ENCODE measurements around the gene EPB42. TPM values are rescaled to one million over a fixed set of nuclear protein-coding genes. Genes with fewer than 3 reads are reported as not detected.

The EPB42 gene
- total and polyA plus RNA-seq, 2 experiments from 2014 or later, result 0.57 to 1.00 TPM

DNA sequence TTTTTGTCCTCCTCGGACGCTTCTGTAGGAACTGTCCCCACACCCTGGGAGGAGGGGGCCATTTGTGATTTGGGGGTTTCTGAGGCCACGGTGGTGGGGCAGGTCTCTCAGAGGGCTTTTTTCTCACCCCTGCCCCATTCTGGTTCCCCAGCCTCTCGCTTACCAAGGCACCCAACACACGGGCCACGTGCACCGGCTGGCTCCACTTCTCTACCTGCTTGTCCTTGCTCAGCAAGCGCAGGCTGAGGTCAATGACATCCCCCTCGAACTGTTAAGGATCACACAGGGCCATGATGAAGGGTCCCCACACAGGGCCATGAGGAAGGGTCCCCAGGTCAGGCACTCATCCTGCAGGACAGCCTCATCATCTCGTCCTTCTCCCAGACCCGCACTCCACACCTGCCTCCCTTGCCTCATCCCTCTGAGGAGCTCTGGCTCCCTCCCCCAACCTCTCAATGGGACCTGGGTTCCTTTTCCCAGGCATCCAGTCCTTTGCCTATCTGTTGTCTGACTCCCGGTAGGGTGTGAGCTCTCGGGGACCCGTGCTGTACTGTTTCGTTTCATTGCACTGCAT lies 10.6 kb downstream of the EPB42 start:
- Histone ChIP-seq H3K9me3 (ENCODE audit: low read depth) (no peaks in the 10 kb centered on the region), H3K27me3 (no peaks in the 10 kb centered on the region), H3K4me1 (ENCODE audit: insufficient read depth) (no peaks in the 10 kb centered on the region), H4K20me1 (ENCODE audit: insufficient read depth, poor library complexity, severe bottlenecking) (no peaks in the 10 kb centered on the region), H3K36me3 (replicated peaks; ENCODE audit: insufficient read depth, low read depth) (no peaks in the 10 kb centered on the region), H3K27ac (no peak overlapping the region), H3K9me2 (replicated peaks; ENCODE audit: insufficient read depth) (no peaks in the 10 kb centered on the region), H3K79me2 (no peaks in the 10 kb centered on the region), H3K4me2 (no peak overlapping the region), H3K4me3 (no peak overlapping the region), H2AFZ (no peak overlapping the region)
- no peak for DNase-seq (ENCODE audit: low spot score)
- WGBS (ENCODE audit: low lambda C conversion rate, missing lambda C conversion rate), result 89% methylated on average over 15 of the region's 15 CpGs
- no peak for TF ChIP-seq EZH2phosphoT487 (IDR thresholded peaks at IDR 0.05; ENCODE audit: low read depth, severe bottlenecking, unreplicated experiment)
- TF ChIP-seq, protein P1, sequence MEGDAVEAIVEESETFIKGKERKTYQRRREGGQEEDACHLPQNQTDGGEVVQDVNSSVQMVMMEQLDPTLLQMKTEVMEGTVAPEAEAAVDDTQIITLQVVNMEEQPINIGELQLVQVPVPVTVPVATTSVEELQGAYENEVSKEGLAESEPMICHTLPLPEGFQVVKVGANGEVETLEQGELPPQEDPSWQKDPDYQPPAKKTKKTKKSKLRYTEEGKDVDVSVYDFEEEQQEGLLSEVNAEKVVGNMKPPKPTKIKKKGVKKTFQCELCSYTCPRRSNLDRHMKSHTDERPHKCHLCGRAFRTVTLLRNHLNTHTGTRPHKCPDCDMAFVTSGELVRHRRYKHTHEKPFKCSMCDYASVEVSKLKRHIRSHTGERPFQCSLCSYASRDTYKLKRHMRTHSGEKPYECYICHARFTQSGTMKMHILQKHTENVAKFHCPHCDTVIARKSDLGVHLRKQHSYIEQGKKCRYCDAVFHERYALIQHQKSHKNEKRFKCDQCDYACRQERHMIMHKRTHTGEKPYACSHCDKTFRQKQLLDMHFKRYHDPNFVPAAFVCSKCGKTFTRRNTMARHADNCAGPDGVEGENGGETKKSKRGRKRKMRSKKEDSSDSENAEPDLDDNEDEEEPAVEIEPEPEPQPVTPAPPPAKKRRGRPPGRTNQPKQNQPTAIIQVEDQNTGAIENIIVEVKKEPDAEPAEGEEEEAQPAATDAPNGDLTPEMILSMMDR (IDR thresholded peaks at IDR 0.05; ENCODE audit: poor library complexity), result no peak
- no peak for TF ChIP-seq EZH2 (IDR thresholded peaks at IDR 0.05; ENCODE audit: borderline replicate concordance)

DNA sequence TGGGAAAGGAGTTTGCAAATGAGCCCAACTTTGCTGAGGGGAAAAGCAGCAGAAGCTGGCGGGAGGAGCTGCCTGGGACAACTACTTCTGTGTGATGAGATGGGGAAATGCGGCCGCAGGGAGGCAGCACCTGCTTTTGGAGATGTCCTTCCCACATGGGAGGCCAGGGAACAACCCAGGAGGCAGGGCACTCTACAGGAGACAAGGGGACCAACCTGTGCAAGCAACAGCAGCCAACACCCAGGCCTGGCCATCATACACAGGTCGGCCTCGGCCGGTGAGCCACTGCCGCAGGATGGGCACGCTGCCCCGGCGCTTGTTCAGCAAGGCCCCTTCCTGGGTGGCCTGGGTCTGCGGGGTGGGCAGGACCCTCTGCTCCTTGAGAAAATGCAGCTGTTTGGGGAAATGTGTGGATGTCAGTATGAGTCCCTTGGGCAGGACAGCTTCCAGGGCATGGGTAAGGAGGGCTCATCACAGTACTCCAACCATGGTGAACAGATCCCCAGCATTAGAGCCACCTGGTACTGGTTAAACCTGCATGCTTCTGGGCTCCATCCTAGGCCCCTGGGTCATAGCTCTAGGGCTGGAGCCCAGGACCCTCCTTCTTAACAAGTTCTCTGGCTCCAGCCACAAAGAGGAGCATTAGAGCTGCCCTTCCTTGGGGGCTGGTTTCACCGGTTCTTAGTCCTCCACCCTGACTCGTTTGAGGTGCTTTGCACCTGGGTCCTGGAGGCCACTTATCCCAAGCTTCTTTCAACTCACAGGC lies 11.6 kb downstream of the EPB42 start:
- Histone ChIP-seq H2AFZ (no peak overlapping the region), H3K27ac (no peak overlapping the region), H3K4me2 (no peak overlapping the region), H3K9me3 (ENCODE audit: low read depth) (no peaks in the 10 kb centered on the region), H3K4me3 (no peak overlapping the region), H3K27me3 (no peaks in the 10 kb centered on the region), H3K79me2 (no peaks in the 10 kb centered on the region), H3K36me3 (replicated peaks; ENCODE audit: insufficient read depth, low read depth) (no peaks in the 10 kb centered on the region), H4K20me1 (ENCODE audit: insufficient read depth, poor library complexity, severe bottlenecking) (no peaks in the 10 kb centered on the region), H3K9me2 (replicated peaks; ENCODE audit: insufficient read depth) (no peaks in the 10 kb centered on the region), H3K4me1 (ENCODE audit: insufficient read depth) (no peaks in the 10 kb centered on the region)
- WGBS (ENCODE audit: low lambda C conversion rate, missing lambda C conversion rate), result 78% methylated on average over 13 of the region's 13 CpGs
- no peak for TF ChIP-seq EZH2phosphoT487 (IDR thresholded peaks at IDR 0.05; ENCODE audit: low read depth, severe bottlenecking, unreplicated experiment)
- TF ChIP-seq, protein P1 (IDR thresholded peaks at IDR 0.05; ENCODE audit: poor library complexity), result peak; percentile 15
- DNase-seq (ENCODE audit: low spot score), result peak; percentile 33

DNA sequence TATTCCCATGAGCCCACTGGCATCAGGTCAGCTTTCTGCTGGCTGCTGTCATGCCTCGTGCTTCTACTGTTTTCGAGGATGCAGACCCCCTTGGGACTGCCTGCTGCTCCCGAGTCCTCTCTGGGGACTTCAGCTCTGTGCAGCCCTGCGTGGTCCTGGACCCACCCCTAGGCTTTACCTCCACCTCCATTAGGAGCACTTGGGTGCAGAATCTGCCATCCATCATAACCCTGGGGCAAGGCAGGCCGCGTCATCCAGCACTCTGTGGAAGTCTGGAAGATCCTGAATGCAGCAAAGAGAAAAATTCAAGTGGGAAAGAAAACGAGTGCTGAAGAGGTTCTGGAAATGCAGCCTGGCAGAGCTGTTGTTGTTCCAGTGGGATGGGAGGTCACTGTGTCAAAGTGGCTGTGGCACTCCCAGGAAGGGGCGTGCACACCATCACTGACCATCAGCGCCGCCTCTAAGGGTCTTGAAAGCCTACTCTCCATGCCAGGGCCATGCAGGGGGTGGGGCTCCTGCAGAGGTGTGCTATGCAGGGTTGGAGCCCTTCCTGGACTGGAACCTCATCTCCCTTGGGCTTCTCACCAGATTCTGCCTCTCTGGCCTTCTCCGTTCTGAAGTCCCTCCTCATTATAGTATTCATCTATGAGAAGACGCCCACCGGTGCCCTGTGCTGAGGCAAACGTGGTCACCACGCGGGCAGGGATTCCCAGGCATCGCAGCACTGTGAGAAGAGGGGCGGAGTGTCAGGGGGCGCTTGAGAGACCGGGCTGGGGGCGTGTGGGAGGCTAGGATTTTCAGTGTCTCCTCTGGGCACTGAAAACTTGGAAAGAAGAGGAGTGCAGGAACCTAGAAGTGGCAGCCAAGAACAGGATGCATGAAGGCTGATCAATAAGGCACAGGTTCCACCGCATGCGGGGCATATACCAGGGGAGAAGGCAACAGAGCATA lies 12.5 kb downstream of the EPB42 start:
- H3K4me2 ChIP-seq, result no peak overlapping the region
- H3K9me3 ChIP-seq (ENCODE audit: low read depth), result no peaks in the 10 kb centered on the region
- no peak overlapping the region for H2AFZ ChIP-seq
- DNase-seq (ENCODE audit: low spot score), result no peak
- no peak for TF ChIP-seq EZH2phosphoT487 (IDR thresholded peaks at IDR 0.05; ENCODE audit: low read depth, severe bottlenecking, unreplicated experiment)
- TF ChIP-seq, protein P1 (IDR thresholded peaks at IDR 0.05; ENCODE audit: poor library complexity), result no peak
- TF ChIP-seq EZH2 (IDR thresholded peaks at IDR 0.05; ENCODE audit: borderline replicate concordance), result no peak
- no peaks in the 10 kb centered on the region for H3K36me3 ChIP-seq (replicated peaks; ENCODE audit: insufficient read depth, low read depth)
- no peaks in the 10 kb centered on the region for H3K27me3 ChIP-seq
- H3K4me1 ChIP-seq (ENCODE audit: insufficient read depth), result no peaks in the 10 kb centered on the region
- no peaks in the 10 kb centered on the region for H4K20me1 ChIP-seq (ENCODE audit: insufficient read depth, poor library complexity, severe bottlenecking)
- no peak overlapping the region for H3K4me3 ChIP-seq
- no peaks in the 10 kb centered on the region for H3K9me2 ChIP-seq (replicated peaks; ENCODE audit: insufficient read depth)
- 73% methylated on average over 23 of the region's 23 CpGs for WGBS (ENCODE audit: low lambda C conversion rate, missing lambda C conversion rate)
- no peaks in the 10 kb centered on the region for H3K79me2 ChIP-seq
- H3K27ac ChIP-seq, result no peak overlapping the region
